Measurements from ENCODE around the gene ARL13B.

- no peak for TF ChIP-seq CTCF (IDR thresholded peaks at IDR 0.05)
- TF ChIP-seq POLR2A (IDR thresholded peaks at IDR 0.05), result no peak
Observed at GRCh38 chr3:94101860-94102259, 121.9 kb downstream of the ARL13B start.

Measured in uterus (tissue), 2 donors.